SIG-M5 (cell line): ENCODE measurements around the gene SLC16A4.

Source experiments
- DNase-seq: peaks from one replicate; lab custom pipeline; 2025; lab: John Stamatoyannopoulos, UW

The SLC16A4 gene

DNA sequence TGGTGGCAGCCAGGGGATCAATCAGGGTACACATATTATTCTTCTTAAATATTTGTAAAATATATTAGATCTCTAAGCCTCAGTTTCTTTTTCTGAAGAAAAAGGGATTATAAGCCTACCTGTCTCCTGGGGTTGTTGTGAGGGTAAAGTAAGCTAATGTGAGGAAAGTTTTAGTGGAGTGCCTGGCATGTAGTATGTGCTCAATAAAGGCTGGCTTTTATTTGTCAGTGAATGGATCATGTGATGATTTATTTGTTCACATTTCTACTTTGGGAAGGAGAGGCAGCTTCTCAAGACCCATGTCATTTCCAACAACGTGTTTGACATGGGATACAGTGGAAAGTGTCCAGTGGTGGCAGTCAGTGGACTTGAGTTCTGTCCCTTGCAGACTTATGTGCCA, 64.0 kb downstream of the SLC16A4 start:
- DNase-seq: no peak

DNA sequence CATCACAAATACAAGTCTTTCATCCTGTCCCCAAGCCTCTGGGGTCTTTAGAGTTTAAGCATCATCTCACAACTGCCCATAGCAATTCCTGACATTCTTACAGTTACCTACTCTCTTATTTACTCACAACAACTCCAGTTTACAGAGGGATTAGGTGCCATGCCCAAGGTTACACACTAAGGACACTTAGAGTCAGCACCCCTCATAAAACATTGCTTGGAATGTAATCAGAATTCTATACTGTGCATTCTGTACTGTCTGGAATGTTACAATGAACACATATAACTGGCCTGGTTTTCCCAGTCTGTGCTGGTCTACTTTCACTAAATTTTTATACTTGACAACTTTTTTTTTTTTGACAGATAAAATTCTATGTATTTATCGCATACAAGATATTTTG, 66.2 kb downstream of the SLC16A4 start:
- no peak for DNase-seq

GRCh38 chr1:110321846-110322245, 69.0 kb downstream of the SLC16A4 start:
- DNase-seq: no peak

DNA sequence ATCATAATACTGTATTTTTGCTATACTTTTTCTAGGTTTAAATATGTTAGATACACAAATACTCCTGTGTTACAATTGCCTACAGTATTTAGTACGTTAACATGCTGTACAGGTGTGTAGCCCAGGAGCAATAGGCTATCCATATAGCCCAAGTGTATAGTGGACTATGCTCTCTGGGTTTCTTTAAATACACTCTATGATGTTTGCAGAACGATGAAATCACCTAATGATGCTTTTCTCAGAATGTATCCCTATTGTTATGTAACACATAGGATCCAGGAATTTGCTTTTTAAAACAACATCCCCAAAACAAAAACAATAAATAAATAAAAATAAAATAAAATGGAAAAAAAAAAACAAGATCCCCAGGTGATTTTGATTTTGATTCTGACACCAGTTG, 69.8 kb downstream of the SLC16A4 start:
- no peak for DNase-seq

DNA sequence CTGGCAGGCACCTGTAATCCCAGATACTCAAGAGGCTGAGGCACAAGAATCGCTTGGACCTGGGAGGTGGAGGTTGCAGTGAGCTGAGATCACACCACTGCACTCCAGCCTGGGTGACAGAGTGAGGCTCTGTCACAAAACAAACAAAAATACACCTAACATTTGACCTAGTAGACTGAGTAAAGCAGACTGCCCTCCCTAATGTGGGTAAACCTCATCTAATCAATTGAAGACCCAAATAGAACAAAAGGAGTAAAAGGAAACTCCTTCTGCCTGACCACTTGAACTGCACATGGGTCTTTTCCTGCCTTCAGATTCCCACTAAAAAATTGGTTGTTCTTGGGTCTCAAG, 70.7 kb downstream of the SLC16A4 start:
- DNase-seq: no peak

DNA sequence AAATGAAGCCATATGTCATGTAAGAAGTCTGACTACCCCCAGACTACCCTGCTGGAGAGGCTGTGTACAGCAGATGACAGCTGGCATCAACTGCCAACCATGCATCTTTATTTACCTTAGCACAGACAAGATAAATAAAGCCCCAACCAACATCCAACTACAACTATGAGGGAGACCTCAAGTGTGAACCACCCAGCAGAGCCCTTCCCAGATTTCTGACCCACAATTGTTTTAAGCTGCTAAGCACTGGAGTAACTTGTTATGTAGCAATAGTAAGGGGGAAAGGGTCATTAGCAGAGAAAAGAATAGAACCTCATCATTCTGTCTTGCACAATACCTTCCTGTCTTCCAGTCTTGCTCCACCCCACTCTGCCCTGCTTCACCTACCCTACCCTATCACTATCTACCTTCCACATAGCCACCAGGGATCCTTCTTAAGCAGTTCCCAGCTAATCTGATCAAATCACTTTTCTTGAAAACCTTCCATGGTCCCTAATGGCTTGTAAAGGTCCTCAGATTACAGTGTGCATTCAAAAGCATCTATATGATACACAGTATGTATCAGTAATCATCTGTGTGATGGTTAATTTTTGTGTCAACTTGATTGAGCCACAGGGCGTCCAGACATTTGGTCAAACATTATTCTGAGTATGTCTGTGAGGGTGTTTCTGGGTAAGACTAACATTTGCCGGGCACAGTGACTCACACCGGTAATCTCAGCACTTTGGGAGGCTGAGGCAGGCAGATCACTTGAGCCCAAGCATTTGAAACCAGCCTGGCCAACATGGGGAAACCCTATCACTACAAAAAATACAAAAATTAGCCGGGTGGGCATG, 71.3 kb downstream of the SLC16A4 start:
- DNase-seq: peak; percentile 10

- DNase-seq: no peak
Observed at GRCh38 chr1:110318046-110318445, 72.8 kb downstream of the SLC16A4 start.

DNA sequence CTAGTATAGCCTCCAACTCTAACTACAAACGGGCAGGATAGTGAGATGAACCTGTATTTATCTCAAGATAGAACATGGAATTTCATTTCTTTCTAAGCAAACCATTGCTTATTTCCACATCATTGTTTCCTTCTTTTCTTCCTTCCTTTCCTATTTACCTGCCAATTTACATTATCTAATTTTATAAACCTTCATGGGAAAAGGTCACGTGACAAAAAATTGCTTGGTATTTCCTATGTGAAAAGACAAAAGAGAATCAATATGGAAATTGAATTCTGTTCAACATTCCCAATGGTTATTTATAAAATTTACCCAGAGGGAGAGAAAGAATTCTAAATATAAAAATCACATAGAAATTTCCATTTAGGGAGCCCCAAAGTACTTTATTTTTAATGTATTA, 74.1 kb downstream of the SLC16A4 start:
- DNase-seq: no peak
